Measurements from ENCODE around the gene XRRA1. TPM values are rescaled to one million over a fixed set of nuclear protein-coding genes. Genes with fewer than 3 reads are reported as not detected.

The XRRA1 gene
- total and polyA plus RNA-seq, 2 of the 13 experiments (the other 11 are each of a cell fraction or from before 2014, with no cell fraction given): 7.6 to 10.5 TPM

DNA sequence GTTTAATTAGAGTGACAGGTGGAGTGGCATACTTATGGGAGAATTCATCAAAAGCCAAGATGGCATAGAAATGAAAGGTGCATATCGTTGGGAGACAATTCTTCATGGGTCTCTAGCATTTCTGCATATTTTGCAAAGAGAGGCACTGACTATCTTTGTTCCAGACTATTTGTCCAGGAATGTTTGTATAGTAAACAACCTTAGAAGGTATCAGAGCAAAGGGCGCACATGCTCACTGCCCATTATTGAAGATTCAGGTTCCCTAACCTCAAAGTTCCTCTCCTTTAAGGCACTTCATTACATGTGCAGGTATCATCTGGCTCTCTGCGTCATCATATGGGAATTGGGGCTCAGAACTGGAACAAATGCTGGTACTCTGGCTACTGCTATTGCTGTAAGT lies 35.2 kb upstream of the XRRA1 start (continued):
- TF ChIP-seq, protein P1, sequence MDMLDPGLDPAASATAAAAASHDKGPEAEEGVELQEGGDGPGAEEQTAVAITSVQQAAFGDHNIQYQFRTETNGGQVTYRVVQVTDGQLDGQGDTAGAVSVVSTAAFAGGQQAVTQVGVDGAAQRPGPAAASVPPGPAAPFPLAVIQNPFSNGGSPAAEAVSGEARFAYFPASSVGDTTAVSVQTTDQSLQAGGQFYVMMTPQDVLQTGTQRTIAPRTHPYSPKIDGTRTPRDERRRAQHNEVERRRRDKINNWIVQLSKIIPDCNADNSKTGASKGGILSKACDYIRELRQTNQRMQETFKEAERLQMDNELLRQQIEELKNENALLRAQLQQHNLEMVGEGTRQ (IDR thresholded peaks at IDR 0.05; ENCODE audit: low read depth, low read length): no peak
- TF ChIP-seq, protein P1 (CRISPR knock-in tag; IDR thresholded peaks at IDR 0.05; ENCODE audit: borderline replicate concordance): no peak
- TF ChIP-seq FOXP1 (IDR thresholded peaks at IDR 0.05): no peak
- TF ChIP-seq FOXP1 (CRISPR knock-in tag; IDR thresholded peaks at IDR 0.05): 0 out of 2 replicates have a peak, but pooled peaks have one; percentile 16
- TF ChIP-seq, protein P2, sequence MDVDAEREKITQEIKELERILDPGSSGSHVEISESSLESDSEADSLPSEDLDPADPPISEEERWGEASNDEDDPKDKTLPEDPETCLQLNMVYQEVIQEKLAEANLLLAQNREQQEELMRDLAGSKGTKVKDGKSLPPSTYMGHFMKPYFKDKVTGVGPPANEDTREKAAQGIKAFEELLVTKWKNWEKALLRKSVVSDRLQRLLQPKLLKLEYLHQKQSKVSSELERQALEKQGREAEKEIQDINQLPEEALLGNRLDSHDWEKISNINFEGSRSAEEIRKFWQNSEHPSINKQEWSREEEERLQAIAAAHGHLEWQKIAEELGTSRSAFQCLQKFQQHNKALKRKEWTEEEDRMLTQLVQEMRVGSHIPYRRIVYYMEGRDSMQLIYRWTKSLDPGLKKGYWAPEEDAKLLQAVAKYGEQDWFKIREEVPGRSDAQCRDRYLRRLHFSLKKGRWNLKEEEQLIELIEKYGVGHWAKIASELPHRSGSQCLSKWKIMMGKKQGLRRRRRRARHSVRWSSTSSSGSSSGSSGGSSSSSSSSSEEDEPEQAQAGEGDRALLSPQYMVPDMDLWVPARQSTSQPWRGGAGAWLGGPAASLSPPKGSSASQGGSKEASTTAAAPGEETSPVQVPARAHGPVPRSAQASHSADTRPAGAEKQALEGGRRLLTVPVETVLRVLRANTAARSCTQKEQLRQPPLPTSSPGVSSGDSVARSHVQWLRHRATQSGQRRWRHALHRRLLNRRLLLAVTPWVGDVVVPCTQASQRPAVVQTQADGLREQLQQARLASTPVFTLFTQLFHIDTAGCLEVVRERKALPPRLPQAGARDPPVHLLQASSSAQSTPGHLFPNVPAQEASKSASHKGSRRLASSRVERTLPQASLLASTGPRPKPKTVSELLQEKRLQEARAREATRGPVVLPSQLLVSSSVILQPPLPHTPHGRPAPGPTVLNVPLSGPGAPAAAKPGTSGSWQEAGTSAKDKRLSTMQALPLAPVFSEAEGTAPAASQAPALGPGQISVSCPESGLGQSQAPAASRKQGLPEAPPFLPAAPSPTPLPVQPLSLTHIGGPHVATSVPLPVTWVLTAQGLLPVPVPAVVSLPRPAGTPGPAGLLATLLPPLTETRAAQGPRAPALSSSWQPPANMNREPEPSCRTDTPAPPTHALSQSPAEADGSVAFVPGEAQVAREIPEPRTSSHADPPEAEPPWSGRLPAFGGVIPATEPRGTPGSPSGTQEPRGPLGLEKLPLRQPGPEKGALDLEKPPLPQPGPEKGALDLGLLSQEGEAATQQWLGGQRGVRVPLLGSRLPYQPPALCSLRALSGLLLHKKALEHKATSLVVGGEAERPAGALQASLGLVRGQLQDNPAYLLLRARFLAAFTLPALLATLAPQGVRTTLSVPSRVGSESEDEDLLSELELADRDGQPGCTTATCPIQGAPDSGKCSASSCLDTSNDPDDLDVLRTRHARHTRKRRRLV (CRISPR knock-in tag; IDR thresholded peaks at IDR 0.05): no peak
- TF ChIP-seq ZNF329 (CRISPR knock-in tag; IDR thresholded peaks at IDR 0.05; ENCODE audit: low read depth): no peak
- TF ChIP-seq ZNF263 (CRISPR knock-in tag; IDR thresholded peaks at IDR 0.05): no peak
- 0 out of 2 replicates have a peak, but pooled peaks have one; percentile 37 for TF ChIP-seq GATAD2A (CRISPR knock-in tag; IDR thresholded peaks at IDR 0.05)
- no peak for TF ChIP-seq KLF12 (CRISPR knock-in tag; IDR thresholded peaks at IDR 0.05; ENCODE audit: borderline replicate concordance)
- TF ChIP-seq ZNF180 (CRISPR knock-in tag; IDR thresholded peaks at IDR 0.05; ENCODE audit: borderline replicate concordance, low read depth): no peak
- TF ChIP-seq GABPB1 (CRISPR knock-in tag; IDR thresholded peaks at IDR 0.05): no peak
- no peak for TF ChIP-seq ZBTB8A (CRISPR knock-in tag; IDR thresholded peaks at IDR 0.05; ENCODE audit: borderline replicate concordance, low read depth)
- TF ChIP-seq PPARG (CRISPR knock-in tag; conservative IDR thresholded peaks at IDR 0.05): peak; percentile 42; the same call in 1 of the 2 replicates
- TF ChIP-seq ETV5 (CRISPR knock-in tag; IDR thresholded peaks at IDR 0.05; ENCODE audit: borderline replicate concordance): no peak
- TF ChIP-seq FIP1L1 (IDR thresholded peaks at IDR 0.05; ENCODE audit: borderline replicate concordance, insufficient read depth, low read depth, low read length): no peak
- TF ChIP-seq ISL2 (CRISPR knock-in tag; IDR thresholded peaks at IDR 0.05): no peak
- no peak for TF ChIP-seq HES4 (CRISPR knock-in tag; IDR thresholded peaks at IDR 0.05; ENCODE audit: borderline replicate concordance)
- TF ChIP-seq, protein P3, sequence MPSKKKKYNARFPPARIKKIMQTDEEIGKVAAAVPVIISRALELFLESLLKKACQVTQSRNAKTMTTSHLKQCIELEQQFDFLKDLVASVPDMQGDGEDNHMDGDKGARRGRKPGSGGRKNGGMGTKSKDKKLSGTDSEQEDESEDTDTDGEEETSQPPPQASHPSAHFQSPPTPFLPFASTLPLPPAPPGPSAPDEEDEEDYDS (CRISPR knock-in tag; IDR thresholded peaks at IDR 0.05): no peak
- no peak for TF ChIP-seq FOXA1 (IDR thresholded peaks at IDR 0.05)
- peak; percentile 32; the same call in 1 of the 2 replicates for TF ChIP-seq FOXA1 (CRISPR knock-in tag; IDR thresholded peaks at IDR 0.05)
- TF ChIP-seq PAWR (CRISPR knock-in tag; IDR thresholded peaks at IDR 0.05; ENCODE audit: borderline replicate concordance): no peak
- TF ChIP-seq, protein P4, sequence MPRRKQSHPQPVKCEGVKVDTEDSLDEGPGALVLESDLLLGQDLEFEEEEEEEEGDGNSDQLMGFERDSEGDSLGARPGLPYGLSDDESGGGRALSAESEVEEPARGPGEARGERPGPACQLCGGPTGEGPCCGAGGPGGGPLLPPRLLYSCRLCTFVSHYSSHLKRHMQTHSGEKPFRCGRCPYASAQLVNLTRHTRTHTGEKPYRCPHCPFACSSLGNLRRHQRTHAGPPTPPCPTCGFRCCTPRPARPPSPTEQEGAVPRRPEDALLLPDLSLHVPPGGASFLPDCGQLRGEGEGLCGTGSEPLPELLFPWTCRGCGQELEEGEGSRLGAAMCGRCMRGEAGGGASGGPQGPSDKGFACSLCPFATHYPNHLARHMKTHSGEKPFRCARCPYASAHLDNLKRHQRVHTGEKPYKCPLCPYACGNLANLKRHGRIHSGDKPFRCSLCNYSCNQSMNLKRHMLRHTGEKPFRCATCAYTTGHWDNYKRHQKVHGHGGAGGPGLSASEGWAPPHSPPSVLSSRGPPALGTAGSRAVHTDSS (CRISPR knock-in tag; conservative IDR thresholded peaks at IDR 0.05): no peak
